Heart left ventricle (tissue), 16 donors: ENCODE data around the gene COX7A2L. TPM values are rescaled to one million over a fixed set of nuclear protein-coding genes. Genes with fewer than 3 reads are reported as not detected.

Source experiments
- ATAC-seq, 4 donors: fragments of 200-7000 bp; cut with Tn5 transposase; one replicate each; pipeline ENCODE4 v1.9.1; 2020 to 2022; ENCODE audit warnings: moderate library complexity in 4 of 4, mild to moderate bottlenecking in 3 of 4, moderate number of reproducible peaks in 1 of 4
- DNase-seq, 5 donors: peaks; one replicate each; pipeline ENCODE4 v3.0.0-alpha.2; 2020
- H3K27ac ChIP-seq, 12 donors: fragments of 200-600 bp; sonication (generic) in 4 of 12; one replicate each; pipeline versions ENCODE4 v1.5.0 to v1.8.0; 2016 to 2022; ENCODE audit warnings: mild to moderate bottlenecking in 2 of 12
- H3K27me3 ChIP-seq, 9 donors: fragments of 200-600 bp; sonication (generic) in 2 of 9; one replicate each; pipeline versions ENCODE4 v1.5.1 to v1.8.0; 2016 to 2022; ENCODE audit warnings: mild to moderate bottlenecking in 3 of 9
- H3K36me3 ChIP-seq, 9 donors: fragments of 200-600 bp; sonication (generic) in 2 of 9; one replicate each; pipeline versions ENCODE4 v1.5.0 to v1.8.0; 2018 to 2022; ENCODE audit warnings: mild to moderate bottlenecking in 2 of 9
- H3K4me1 ChIP-seq, 12 donors: fragments of 200-600 bp; sonication (generic) in 4 of 12; one replicate each; pipeline versions ENCODE4 v1.5.0 to v1.8.0; 2016 to 2022; ENCODE audit warnings: mild to moderate bottlenecking in 3 of 12
- H3K4me3 ChIP-seq, 12 donors: fragments of 200-600 bp; sonication (generic) in 4 of 12; one replicate each; pipeline versions ENCODE4 v1.5.0 to v1.8.0; 2017 to 2022; ENCODE audit warnings: mild to moderate bottlenecking in 9 of 12, moderate library complexity in 4 of 12
- H3K9me3 ChIP-seq, 12 donors: fragments of 200-600 bp; sonication (generic) in 4 of 12; one replicate each; pipeline versions ENCODE4 v1.5.0 to v1.8.0; 2016 to 2022; ENCODE audit warnings: mild to moderate bottlenecking in 1 of 12
- POLR2A ChIP-seq, 2 donors: fragments of 450-650 bp; IDR thresholded peaks; one replicate each; pipeline ENCODE4 v1.6.1; 2017; ENCODE audit warnings: antibody characterized with exemption in 2 of 2, mild to moderate bottlenecking in 2 of 2, moderate library complexity in 2 of 2
- WGBS, 4 donors: extraction: QIAGEN DNeasy Blood & Tissue Kit in 2 of 4; methylation state at CpG; one replicate each; pipeline versions ENCODE4 v1.1.5 to v1.1.7; 2013 to 2018; 5-methylcytosine and 5-hydroxymethylcytosine counted together
- intact Hi-C, 10 donors: fragments of 100-400 bp; cut with DNase I; formaldehyde crosslinking; loops; one replicate each; pipeline versions ENCODE4 v1.11.1 to v1.14.2; 2022
- polyA plus RNA-seq, 2 donors: library from polyadenylated mRNA; stranded (reverse); fragments of 200-250 nt; gene quantifications; one replicate each; pipeline ENCODE4 v1.2.3, GENCODE V29; 2013
- total RNA-seq, 9 donors: library from RNA; depleted of rRNA in 2 of 9; stranded (reverse); fragments of >200 nt in 2 of 9; fragmentation: NEBNext Ultra II Directional in 3 of 9; extraction: Animal tissue kit (Norgen Biotek cat#: 25700) in 3 of 9; gene quantifications; one replicate each; pipeline versions ENCODE4 v1.1.0 to v1.2.4, GENCODE V29; 2016 to 2023
- TF ChIP-seq, protein P1 (sequence below), 12 donors: fragments of 200-600 bp; sonication (generic) in 4 of 12; IDR thresholded peaks; one replicate each; pipeline versions ENCODE4 v1.5.0 to v1.8.0; 2018 to 2022; ENCODE audit warnings: antibody characterized with exemption in 12 of 12, mild to moderate bottlenecking in 5 of 12
- donor health status: ischemic (EF 13 %, LVEDD 7.1; RV severe dilation, severe dysfunction).
- donor health status: healthy with polysubstance abuse.
- donor health status: DM: no; HTN: yes; CAD: no.
- donor health status: DM: no; HTN: no; CAD: no.
- donor health status: ischemic (EF 25% LVEDD 6.9; RV normal size, moderate dysfunction).
- donor health status: ischemic (EF 25% LVEDD 5.7; RV mildly dilated, moderate dysfunction).
- donor health status: healthy.
- donor health status: DM: yes; HTN: yes; CAD: no.
- donor health status: ischemic (EF 35%, LVEDD 5.7; RV mildly dilated, moderate dysfunction).
- donor health status: nonischemic (EF 11% LVEDD 7.7; RV severe dilation, severe dysfunction).
- donor health status: DM: yes; HTN: yes; CAD: no.
- donor health status: PGD.
- donor health status: ischemic (EF 29% LVEDD 5.4; RV normal size, mild dysfunction).
- donor health status: nonischemic (EF 23%, LVEDD 6.1; RV moderate dilation, normal function).

Gene COX7A2L
- total and polyA plus RNA-seq, 11 donors: 57.2 to 138 (median 105) TPM

GRCh38 chr2:42324244-42324643, 36.8 kb downstream of the COX7A2L start:
- TF ChIP-seq, protein P1, sequence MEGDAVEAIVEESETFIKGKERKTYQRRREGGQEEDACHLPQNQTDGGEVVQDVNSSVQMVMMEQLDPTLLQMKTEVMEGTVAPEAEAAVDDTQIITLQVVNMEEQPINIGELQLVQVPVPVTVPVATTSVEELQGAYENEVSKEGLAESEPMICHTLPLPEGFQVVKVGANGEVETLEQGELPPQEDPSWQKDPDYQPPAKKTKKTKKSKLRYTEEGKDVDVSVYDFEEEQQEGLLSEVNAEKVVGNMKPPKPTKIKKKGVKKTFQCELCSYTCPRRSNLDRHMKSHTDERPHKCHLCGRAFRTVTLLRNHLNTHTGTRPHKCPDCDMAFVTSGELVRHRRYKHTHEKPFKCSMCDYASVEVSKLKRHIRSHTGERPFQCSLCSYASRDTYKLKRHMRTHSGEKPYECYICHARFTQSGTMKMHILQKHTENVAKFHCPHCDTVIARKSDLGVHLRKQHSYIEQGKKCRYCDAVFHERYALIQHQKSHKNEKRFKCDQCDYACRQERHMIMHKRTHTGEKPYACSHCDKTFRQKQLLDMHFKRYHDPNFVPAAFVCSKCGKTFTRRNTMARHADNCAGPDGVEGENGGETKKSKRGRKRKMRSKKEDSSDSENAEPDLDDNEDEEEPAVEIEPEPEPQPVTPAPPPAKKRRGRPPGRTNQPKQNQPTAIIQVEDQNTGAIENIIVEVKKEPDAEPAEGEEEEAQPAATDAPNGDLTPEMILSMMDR (IDR thresholded peaks at IDR 0.05): no peak
- no peak for TF ChIP-seq POLR2A (IDR thresholded peaks at IDR 0.05)
- Histone ChIP-seq H3K4me3 (no peak overlapping the region), H3K9me3 (no peaks in the 10 kb centered on the region), H3K4me1 (no peaks in the 10 kb centered on the region), H3K36me3 (peaks cover 0 to 78% (median 38%) of the 10 kb centered on the region in 9 donors), H3K27me3 (no peaks in the 10 kb centered on the region), H3K27ac (no peak overlapping the region)
- 80 to 98% (median 97%) methylated on average over 4 of the region's 4 CpGs for WGBS, 4 donors
- DNase-seq: no peak
- ATAC-seq: no peak
- intact Hi-C loops: loop anchor here in 3 of 10 donors (10.0 kb wide), 3 partner anchors 229 to 469 kb away; no protein-coding TSS in a partner anchor

DNA sequence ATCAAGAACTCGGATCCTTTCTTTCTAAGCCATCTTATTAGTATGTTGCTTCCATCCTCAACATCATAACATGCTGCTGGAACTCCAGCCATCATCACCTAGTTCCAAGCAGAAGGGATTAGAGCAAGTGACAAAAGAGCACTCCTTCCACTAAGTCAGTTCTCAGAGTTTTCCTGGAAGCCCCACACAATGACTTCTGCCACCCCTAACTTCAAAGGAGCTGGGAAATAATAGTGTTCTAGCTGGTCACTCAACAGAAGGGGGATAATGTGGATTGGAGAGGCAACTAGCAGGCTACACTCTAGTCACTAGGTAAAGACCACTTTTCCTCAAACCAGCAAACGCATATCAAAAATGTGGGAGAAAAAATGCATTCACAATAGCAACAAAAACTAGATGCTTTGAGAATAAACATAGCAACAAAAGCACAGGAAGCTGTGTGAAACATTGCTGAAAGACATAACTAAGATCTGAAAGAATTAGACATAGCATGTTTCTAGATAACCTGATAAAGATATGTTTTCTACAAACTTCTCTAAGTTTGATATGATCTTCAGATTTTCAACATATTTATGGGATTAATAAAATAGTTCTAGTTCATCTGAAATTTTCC, 39.5 kb downstream of the COX7A2L start:
- H3K27ac ChIP-seq: no peak overlapping the region
- no peaks in the 10 kb centered on the region for H3K4me1 ChIP-seq
- H3K9me3 ChIP-seq: no peaks in the 10 kb centered on the region
- peaks cover 0 to 80% (median 47%) of the 10 kb centered on the region in 9 donors for H3K36me3 ChIP-seq
- WGBS, 4 donors: 68 to 91% (median 79%) methylated on average over 2 of the region's 2 CpGs
- no peak for TF ChIP-seq POLR2A (IDR thresholded peaks at IDR 0.05)
- TF ChIP-seq, protein P1 (IDR thresholded peaks at IDR 0.05): no peak
- DNase-seq (no peak), ATAC-seq (no peak)
- H3K27me3 ChIP-seq: no peaks in the 10 kb centered on the region
- intact Hi-C loops: loop anchor here in 3 of 10 donors (10.0 kb wide), 3 partner anchors 227 to 467 kb away; no protein-coding TSS in a partner anchor
- H3K4me3 ChIP-seq: no peak overlapping the region

DNA sequence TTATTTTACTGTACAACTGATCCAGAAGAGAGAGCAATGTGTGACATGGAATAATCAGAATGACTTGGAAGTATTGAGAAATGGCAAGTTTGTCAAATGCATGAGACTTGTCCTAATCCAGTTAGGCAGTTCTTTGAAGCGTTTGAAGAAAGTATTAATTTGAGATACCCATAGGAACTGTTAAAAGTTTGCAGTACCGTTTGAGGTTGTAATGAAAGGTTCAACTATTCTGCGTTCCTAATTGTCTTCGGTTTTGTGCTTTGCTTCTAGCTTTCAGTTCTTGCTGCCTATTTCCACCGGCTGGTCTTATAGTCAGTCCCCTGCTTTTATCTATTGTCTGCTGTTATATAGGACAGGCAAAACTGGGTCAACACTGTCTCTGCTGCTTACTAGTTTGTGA, 41.8 kb downstream of the COX7A2L start:
- DNase-seq (no peak), ATAC-seq (no peak)
- Histone ChIP-seq H3K27me3 (no peaks in the 10 kb centered on the region), H3K36me3 (peaks cover 0 to 74% (median 41%) of the 10 kb centered on the region in 9 donors), H3K27ac (no peak overlapping the region), H3K4me3 (no peak overlapping the region), H3K4me1 (peaks cover 0 to 13% (median 0%) of the 10 kb centered on the region in 12 donors), H3K9me3 (no peaks in the 10 kb centered on the region)
- TF ChIP-seq, protein P1 (IDR thresholded peaks at IDR 0.05): no peak
- TF ChIP-seq POLR2A (IDR thresholded peaks at IDR 0.05): no peak
- WGBS, 4 donors: 95 to 97% (median 96%) methylated on average over 5 of the region's 5 CpGs
- intact Hi-C loops: no loop called here

GRCh38 chr2:42317945-42318344, 43.1 kb downstream of the COX7A2L start:
- H3K4me1 ChIP-seq: peaks cover 0 to 14% (median 0%) of the 10 kb centered on the region in 12 donors
- no peak overlapping the region for H3K4me3 ChIP-seq
- TF ChIP-seq POLR2A (IDR thresholded peaks at IDR 0.05): no peak
- TF ChIP-seq, protein P1 (IDR thresholded peaks at IDR 0.05): no peak
- no peak overlapping the region for H3K27ac ChIP-seq
- no peak for ATAC-seq
- intact Hi-C loops: no loop called here
- H3K9me3 ChIP-seq: no peaks in the 10 kb centered on the region
- H3K36me3 ChIP-seq: peaks cover 0 to 72% (median 41%) of the 10 kb centered on the region in 9 donors
- DNase-seq: no peak
- H3K27me3 ChIP-seq: no peaks in the 10 kb centered on the region
